H9 (cell line): ENCODE results near the gene ITGA2. TPM values are rescaled to one million over a fixed set of nuclear protein-coding genes. Genes with fewer than 3 reads are reported as not detected.

Experiments used
- DNase-seq: peaks from one replicate; pipeline ENCODE4 v3.0.0-alpha.2; 2017
- H2AFZ ChIP-seq: one replicate; pipeline ENCODE4 v1.6.1; 2013; ENCODE audit warnings: mild to moderate bottlenecking, low read length, control low read depth, moderate library complexity
- H2AK5ac ChIP-seq: 2 replicates; pipeline ENCODE4 v1.6.1; 2013; ENCODE audit warnings: low read length, control low read depth, mixed read lengths; ENCODE audit not compliant: insufficient read length
- H2BK120ac ChIP-seq: one replicate; pipeline ENCODE4 v1.6.1; 2013; ENCODE audit warnings: low read depth, mild to moderate bottlenecking, low read length, control low read depth, inconsistent platforms; ENCODE audit not compliant: poor library complexity, severe bottlenecking
- H2BK12ac ChIP-seq: 2 replicates; pipeline ENCODE4 v1.6.1; 2013; ENCODE audit warnings: low read length, control low read depth, mixed read lengths, low read depth; ENCODE audit not compliant: insufficient read length
- H2BK15ac ChIP-seq: 2 replicates; pipeline ENCODE4 v1.6.1; 2013; ENCODE audit warnings: low read depth, low read length, control low read depth
- H2BK20ac ChIP-seq: one replicate; pipeline ENCODE4 v1.6.1; 2013; ENCODE audit warnings: low read depth, mild to moderate bottlenecking, low read length, control low read depth, inconsistent platforms; ENCODE audit not compliant: poor library complexity, severe bottlenecking
- H2BK5ac ChIP-seq: 2 replicates; pipeline ENCODE4 v1.6.1; 2013; ENCODE audit warnings: low read length, control low read depth, mixed read lengths; ENCODE audit not compliant: insufficient read length
- H3K14ac ChIP-seq: 2 replicates; pipeline ENCODE4 v1.6.1; 2013; ENCODE audit warnings: low read length, control low read depth; ENCODE audit not compliant: insufficient read depth
- H3K18ac ChIP-seq: 2 replicates; pipeline ENCODE4 v1.6.1; 2013; ENCODE audit warnings: low read depth, mild to moderate bottlenecking, mixed read lengths, low read length, control low read depth; ENCODE audit not compliant: insufficient read length
- H3K23ac ChIP-seq: 2 replicates; pipeline ENCODE4 v1.6.1; 2013; ENCODE audit warnings: low read length, control low read depth, mixed read lengths, low read depth; ENCODE audit not compliant: insufficient read length
- H3K23me2 ChIP-seq: 2 replicates; pipeline ENCODE4 v1.6.1; 2013; ENCODE audit warnings: low read depth, mild to moderate bottlenecking, mixed read lengths, low read length, control low read depth; ENCODE audit not compliant: insufficient read length, poor library complexity, severe bottlenecking
- H3K27ac ChIP-seq: 2 replicates; pipeline ENCODE4 v1.5.1; 2013; ENCODE audit warnings: low read length, control low read depth, mixed read lengths, low read depth; ENCODE audit not compliant: insufficient read length
- H3K27me3 ChIP-seq: 2 replicates; pipeline ENCODE4 v1.6.1; 2013; ENCODE audit warnings: low read length, control low read depth, inconsistent platforms; ENCODE audit not compliant: insufficient read depth
- H3K4ac ChIP-seq: 2 replicates; pipeline ENCODE4 v1.6.1; 2013; ENCODE audit warnings: low read depth, mild to moderate bottlenecking, control low read depth, inconsistent platforms, low read length, moderate library complexity
- H3K4me1 ChIP-seq: 2 replicates; pipeline ENCODE4 v1.6.1; 2013; ENCODE audit warnings: low read length, control low read depth, inconsistent platforms; ENCODE audit not compliant: insufficient read depth
- H3K4me2 ChIP-seq: 2 replicates; pipeline ENCODE4 v1.6.1; 2013; ENCODE audit warnings: low read length, control low read depth, mixed read lengths; ENCODE audit not compliant: insufficient read length, insufficient read depth
- H3K56ac ChIP-seq: 2 replicates; pipeline ENCODE4 v1.6.1; 2013; ENCODE audit warnings: low read depth, mild to moderate bottlenecking, mixed read lengths, low read length, control low read depth; ENCODE audit not compliant: insufficient read length
- H3K79me1 ChIP-seq: 2 replicates; pipeline ENCODE4 v1.6.1; 2013; ENCODE audit warnings: low read depth, mild to moderate bottlenecking, moderate library complexity, low read length, control low read depth, inconsistent platforms; ENCODE audit not compliant: insufficient read depth, poor library complexity, severe bottlenecking
- H3K79me2 ChIP-seq: 2 replicates; pipeline ENCODE4 v1.6.1; 2013; ENCODE audit warnings: low read length, control low read depth, inconsistent platforms; ENCODE audit not compliant: insufficient read depth
- H3K9ac ChIP-seq: 2 replicates; pipeline ENCODE4 v1.6.1; 2013; ENCODE audit warnings: low read length, control low read depth, mixed read lengths; ENCODE audit not compliant: insufficient read length; ENCODE audit errors: extremely low read depth
- H3K9me3 ChIP-seq: one replicate; pipeline ENCODE4 v1.6.1; 2013; ENCODE audit warnings: low read depth, low read length, inconsistent platforms; ENCODE audit not compliant: control insufficient read depth
- H3T11ph ChIP-seq: one replicate; pipeline ENCODE4 v1.6.1; 2013; ENCODE audit warnings: mild to moderate bottlenecking, low read length, control low read depth, inconsistent platforms
- H4K20me1 ChIP-seq: one replicate; pipeline ENCODE4 v1.6.1; 2013; ENCODE audit not compliant: control insufficient read depth, insufficient read length, insufficient read depth
- H4K5ac ChIP-seq: 2 replicates; pipeline ENCODE4 v1.6.1; 2013; ENCODE audit warnings: low read depth, mild to moderate bottlenecking, mixed read lengths, low read length, control low read depth; ENCODE audit not compliant: insufficient read length
- H4K8ac ChIP-seq: replicated peaks from 2 replicates; pipeline ENCODE4 v1.6.1; 2013; ENCODE audit warnings: low read length, control low read depth, mixed read lengths, low read depth; ENCODE audit not compliant: insufficient read length
- H4K91ac ChIP-seq: 2 replicates; pipeline ENCODE4 v1.6.1; 2013; ENCODE audit warnings: low read depth, mild to moderate bottlenecking, moderate library complexity, mixed read lengths, low read length, control low read depth; ENCODE audit not compliant: insufficient read length
- H3K27ac Mint-ChIP-seq, 3 experiments: 2 replicates in 2 of 3; 3 replicates in 1 of 3; pipeline ENCODE4 v1.8.0; 2020 to 2021; ENCODE audit warnings: mixed read lengths in 3 of 3, mild to moderate bottlenecking in 1 of 3, moderate library complexity in 1 of 3
- H3K27me3 Mint-ChIP-seq: 2 replicates; pipeline ENCODE4 v1.8.0; 2021; ENCODE audit warnings: low read depth, mild to moderate bottlenecking, moderate library complexity, mixed read lengths
- H3K36me3 Mint-ChIP-seq, 3 experiments: 2 replicates in 2 of 3; 3 replicates in 1 of 3; pipeline ENCODE4 v1.8.0; 2020 to 2021; ENCODE audit warnings: low read depth in 3 of 3, mixed read lengths in 3 of 3; ENCODE audit not compliant: insufficient read depth in 1 of 3
- H3K4me1 Mint-ChIP-seq, 2 experiments: 2 replicates each; pipeline ENCODE4 v1.8.0; 2020; ENCODE audit warnings: mixed read lengths in 2 of 2
- H3K4me3 Mint-ChIP-seq, 2 experiments: 2 replicates in 1 of 2; 3 replicates in 1 of 2; pipeline ENCODE4 v1.8.0; 2020 to 2021; ENCODE audit warnings: mild to moderate bottlenecking in 2 of 2, mixed read lengths in 2 of 2, moderate library complexity in 1 of 2
- H3K9me3 Mint-ChIP-seq, 2 experiments: 2 replicates in 1 of 2; 3 replicates in 1 of 2; pipeline ENCODE4 v1.8.0; 2020; ENCODE audit warnings: mild to moderate bottlenecking in 2 of 2, mixed read lengths in 2 of 2, moderate library complexity in 1 of 2
- WGBS: extraction: QIAGEN DNeasy Blood & Tissue Kit; methylation state at CpG from one replicate; pipeline ENCODE4 v1.1.7; 2013; ENCODE audit warnings: missing lambda C conversion rate, low lambda C conversion rate, mixed read lengths; ENCODE audit not compliant: insufficient read length; ENCODE audit errors: extremely low coverage; 5-methylcytosine and 5-hydroxymethylcytosine counted together
- total RNA-seq: library from RNA; stranded (reverse); gene quantifications from 2 replicates; pipeline ENCODE4 v1.2.1, GENCODE V29; 2021
- TF ChIP-seq, protein P1 (sequence below): fragments of 200-600 bp; sonication (generic); conservative IDR thresholded peaks from 3 replicates; pipeline ENCODE4 v1.8.0; 2021; ENCODE audit warnings: antibody characterized with exemption, mild to moderate bottlenecking

Gene ITGA2
- total RNA-seq, 1 experiment from 2014 or later: 3.0 TPM

DNA sequence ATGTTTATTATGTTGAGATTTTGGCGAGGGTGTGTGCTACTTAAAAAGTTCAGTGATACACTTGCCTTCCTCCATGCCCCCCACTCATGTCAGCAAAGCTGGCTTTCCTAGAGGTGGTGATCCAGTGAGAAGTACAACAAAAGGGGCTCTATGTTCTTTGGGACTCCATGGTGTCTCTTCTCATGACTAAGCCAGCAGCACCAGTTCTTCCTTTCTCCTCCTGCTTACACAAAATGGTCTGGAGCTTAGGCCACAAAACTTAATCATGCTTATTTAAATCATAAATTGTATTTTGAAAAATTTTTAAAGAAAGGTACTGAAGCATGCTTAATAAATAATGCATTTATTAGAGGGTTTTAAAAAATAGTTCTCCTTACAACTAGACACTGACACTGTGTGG, 98.0 kb downstream of the ITGA2 start:
- H2AFZ ChIP-seq: no peak overlapping the region
- no peaks in the 10 kb centered on the region for H3K27me3 Mint-ChIP-seq
- no peak for DNase-seq

More for the DNA sequence above, 98.0 kb downstream of the ITGA2 start:
- no peaks in the 10 kb centered on the region for H3K9me3 ChIP-seq
- Mint-ChIP-seq H3K27ac (peak overlapping the region in 1 of 3 experiments; percentile 59; a peak in 1 of 7 replicates), H3K4me1 (no peaks in the 10 kb centered on the region), H3K9me3 (no peaks in the 10 kb centered on the region), H3K4me3 (no peak overlapping the region), H3K36me3 (no peaks in the 10 kb centered on the region)
- H2AK5ac ChIP-seq: no peak overlapping the region
- no CpG with 5 or more reads among the region's 1 CpG for WGBS
- H4K8ac ChIP-seq: no peak overlapping the region
- no peak overlapping the region for H4K5ac ChIP-seq
- TF ChIP-seq, protein P1, sequence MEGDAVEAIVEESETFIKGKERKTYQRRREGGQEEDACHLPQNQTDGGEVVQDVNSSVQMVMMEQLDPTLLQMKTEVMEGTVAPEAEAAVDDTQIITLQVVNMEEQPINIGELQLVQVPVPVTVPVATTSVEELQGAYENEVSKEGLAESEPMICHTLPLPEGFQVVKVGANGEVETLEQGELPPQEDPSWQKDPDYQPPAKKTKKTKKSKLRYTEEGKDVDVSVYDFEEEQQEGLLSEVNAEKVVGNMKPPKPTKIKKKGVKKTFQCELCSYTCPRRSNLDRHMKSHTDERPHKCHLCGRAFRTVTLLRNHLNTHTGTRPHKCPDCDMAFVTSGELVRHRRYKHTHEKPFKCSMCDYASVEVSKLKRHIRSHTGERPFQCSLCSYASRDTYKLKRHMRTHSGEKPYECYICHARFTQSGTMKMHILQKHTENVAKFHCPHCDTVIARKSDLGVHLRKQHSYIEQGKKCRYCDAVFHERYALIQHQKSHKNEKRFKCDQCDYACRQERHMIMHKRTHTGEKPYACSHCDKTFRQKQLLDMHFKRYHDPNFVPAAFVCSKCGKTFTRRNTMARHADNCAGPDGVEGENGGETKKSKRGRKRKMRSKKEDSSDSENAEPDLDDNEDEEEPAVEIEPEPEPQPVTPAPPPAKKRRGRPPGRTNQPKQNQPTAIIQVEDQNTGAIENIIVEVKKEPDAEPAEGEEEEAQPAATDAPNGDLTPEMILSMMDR: no peak
- no peaks in the 10 kb centered on the region for H3K27me3 ChIP-seq
- H4K20me1 ChIP-seq: no peaks in the 10 kb centered on the region
- no peaks in the 10 kb centered on the region for H3K23me2 ChIP-seq
- H2BK15ac ChIP-seq: no peak overlapping the region
- no peak overlapping the region for H3K4ac ChIP-seq
- H3K23ac ChIP-seq: no peak overlapping the region
- no peaks in the 10 kb centered on the region for H3K79me1 ChIP-seq
- no peak overlapping the region for H3K27ac ChIP-seq
- no peak overlapping the region for H3K56ac ChIP-seq
- no peak overlapping the region for H3K18ac ChIP-seq
- H3K9ac ChIP-seq: no peak overlapping the region
- no peak overlapping the region for H2BK120ac ChIP-seq
- no peak overlapping the region for H2BK12ac ChIP-seq
- H4K91ac ChIP-seq: no peak overlapping the region
- H3K4me2 ChIP-seq: no peak overlapping the region
- H3K79me2 ChIP-seq: no peaks in the 10 kb centered on the region
- H3T11ph ChIP-seq: no peak overlapping the region
- H3K4me1 ChIP-seq: no peaks in the 10 kb centered on the region
- H3K14ac ChIP-seq: no peak overlapping the region
- H2BK20ac ChIP-seq: no peak overlapping the region
- no peak overlapping the region for H2BK5ac ChIP-seq
